HG02678 (cell line): ENCODE results near the gene SLC51B.
A peak's percentile ranks its signal among the peaks of the same experiment; 100 is the strongest.
"Not testable (repeated sequence)": the region's sequence is repeated elsewhere in the genome, so short reads cannot be mapped to it uniquely, and the experiment has no call there.

ENCODE experiments used
- ATAC-seq: cut with Tn5 transposase; IDR thresholded peaks from one replicate; pipeline ENCODE4 v1.9.1; 2021; ENCODE audit warnings: mild to moderate bottlenecking, moderate library complexity; ENCODE audit not compliant: unreplicated experiment

Gene SLC51B

DNA sequence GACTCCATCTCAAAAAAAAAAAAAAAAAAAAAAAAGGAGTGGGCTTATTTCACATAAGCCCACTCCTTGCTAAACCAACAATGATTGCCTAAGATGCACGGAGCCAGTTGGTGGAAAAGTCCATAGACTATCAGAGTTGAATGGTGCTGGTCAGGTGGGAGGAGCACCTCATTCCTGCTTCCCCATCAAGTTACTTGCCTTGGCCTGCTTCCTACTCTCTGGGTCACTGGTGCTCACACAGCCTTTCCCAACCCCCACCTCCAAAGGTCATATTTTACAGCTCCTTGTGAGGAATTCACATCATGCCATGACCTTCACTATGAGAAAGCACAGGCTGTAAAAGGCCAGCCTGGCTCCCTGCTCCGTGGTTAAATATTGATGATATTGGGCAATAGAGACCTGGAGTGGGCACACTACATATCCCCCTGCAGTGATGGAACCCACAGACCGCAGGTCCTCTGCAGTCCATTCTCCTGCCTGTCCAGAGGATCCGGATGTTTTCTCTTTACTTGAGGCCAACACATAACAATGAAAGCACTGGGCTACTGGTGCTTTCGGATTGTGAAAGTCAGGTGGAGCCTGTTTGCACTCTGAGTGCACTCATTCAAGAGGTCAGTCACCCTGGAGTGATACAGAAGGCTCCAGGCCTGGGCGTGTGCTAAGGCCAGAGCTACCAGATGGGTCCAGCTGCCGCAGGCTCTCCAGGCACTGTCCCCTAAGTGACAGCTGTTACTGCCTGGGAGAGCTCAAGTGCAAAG lies at the start of gene SLC51B:
SLC51B (plus strand) TSS at position 664 of the 758 bp plus-strand sequence. CDS start 4,618 bp downstream, outside the sequence.
- ATAC-seq = no peak

DNA sequence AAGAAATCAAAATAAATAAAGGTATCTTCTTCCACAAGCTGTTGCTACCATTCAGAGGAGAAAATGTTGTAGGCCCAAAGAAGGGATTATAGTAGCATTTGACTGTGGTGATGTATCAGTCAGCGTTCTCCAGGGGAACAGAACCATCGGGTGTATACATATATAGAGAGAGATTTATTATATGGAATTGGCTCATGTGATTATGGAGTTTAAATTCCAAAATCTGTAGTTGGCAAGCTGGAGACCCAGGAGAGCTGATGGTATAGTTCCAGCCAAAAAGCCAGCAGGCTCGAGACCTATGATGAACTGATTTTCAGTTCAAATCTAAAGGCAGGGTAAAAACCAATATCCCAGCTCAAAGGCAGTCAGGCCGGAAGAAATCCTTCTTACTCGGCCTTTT lies 48.1 kb upstream of the SLC51B start:
- ATAC-seq = no peak

DNA sequence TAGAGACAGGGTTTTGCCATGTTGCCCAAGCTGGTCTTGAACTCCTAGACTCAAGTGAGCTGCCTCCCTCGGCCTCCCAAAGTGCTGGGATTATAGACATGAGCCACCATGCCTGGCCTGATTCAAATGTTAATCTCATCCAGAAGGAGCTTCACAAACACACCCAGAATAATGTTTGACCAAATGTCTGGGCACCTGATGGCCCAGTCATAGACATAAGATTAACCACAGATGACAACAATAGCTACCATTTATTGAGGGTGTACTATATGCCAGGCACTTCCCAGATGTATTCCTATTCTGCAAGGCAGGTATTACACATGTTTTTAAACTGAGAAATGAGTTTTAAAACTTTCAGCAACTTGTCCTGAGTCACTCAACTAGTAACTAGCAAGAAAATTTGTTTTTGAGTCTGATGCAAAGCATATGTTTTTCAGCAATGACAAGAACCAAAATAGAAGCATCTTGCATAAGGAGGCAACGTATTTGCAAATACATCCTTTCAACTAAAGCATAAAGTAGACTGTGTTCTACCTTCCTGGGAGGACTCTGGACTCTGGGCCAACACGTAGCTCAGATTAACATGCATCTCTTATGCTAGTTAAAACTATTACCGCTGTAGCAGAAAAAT lies 47.3 kb upstream of the SLC51B start:
- ATAC-seq = no peak

DNA sequence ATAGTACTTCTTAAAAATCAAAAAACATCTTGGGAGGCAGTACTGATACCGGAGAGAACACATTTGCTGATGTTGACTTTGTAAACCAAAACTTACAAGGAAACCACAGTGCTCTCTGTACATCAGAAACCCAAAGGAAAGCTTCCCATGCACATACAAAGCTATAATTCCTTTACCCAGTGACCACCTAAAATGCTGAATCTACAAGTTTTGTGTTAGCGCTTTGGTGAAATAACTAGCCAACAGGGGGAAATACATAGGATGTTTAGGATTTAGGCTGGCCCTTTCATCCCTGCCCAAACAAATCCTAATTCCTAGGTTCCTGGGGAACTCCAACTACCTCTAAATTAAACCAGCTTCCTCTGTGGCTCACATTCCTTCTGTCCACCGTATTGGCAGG lies 40.2 kb upstream of the SLC51B start:
- no peak for ATAC-seq

DNA sequence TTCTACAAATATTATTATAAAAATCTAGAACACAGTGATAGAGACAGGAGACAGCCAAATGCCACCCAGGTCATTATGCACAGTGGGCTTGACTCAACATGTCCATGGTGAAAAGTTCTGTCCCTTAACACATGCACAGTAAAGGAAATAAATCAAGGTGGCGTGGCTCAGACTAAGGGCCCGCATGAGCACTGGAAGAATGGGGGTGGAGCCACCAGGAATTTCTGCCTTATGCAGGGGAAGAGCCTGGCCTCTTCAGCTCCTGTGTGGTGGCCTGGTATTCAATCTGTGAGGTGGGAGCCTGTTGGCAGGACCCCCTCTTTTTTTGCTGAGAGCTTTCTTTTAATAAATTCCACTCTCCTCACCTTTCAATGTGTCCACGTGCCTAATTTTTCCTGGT lies 38.3 kb upstream of the SLC51B start:
- no peak for ATAC-seq

DNA sequence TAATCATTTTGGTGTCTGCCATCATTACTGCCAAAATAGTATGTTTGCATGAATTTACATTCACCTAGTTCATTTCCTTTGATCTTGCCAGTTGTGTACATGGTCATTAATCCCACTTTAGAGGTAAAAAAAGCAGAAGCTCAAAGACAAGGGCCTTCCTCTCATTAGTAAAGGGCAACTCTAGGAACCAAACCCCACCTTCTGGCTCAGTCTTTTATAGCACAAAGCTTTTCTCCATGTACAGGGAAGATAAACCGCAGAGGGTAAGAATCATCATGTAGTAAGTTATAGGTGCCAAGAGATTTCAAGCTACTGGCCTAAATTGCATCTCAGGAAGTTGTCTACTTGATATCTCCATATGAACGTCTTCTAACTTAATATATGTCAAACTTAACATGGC lies 36.2 kb upstream of the SLC51B start:
- ATAC-seq = no peak

DNA sequence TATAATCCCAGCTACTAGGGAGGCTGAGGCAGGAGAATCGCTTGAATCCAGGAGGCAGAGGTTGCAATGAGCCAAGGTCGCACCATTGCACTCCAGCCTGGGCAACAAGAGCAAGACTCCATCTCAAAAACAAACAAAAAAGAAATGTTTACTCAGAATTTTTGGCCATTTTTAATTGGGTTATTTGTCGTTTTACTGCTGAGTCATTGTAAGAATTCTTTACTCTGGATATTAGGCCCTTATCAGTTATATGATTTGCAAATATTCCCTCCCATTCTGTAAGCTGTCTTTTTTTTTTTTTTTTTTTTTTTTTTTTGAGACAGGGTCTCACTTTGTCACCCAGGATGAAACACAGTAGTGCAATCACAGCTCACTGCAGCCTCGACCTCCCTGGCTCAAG lies 34.0 kb upstream of the SLC51B start:
- not testable (repeated sequence) for ATAC-seq

DNA sequence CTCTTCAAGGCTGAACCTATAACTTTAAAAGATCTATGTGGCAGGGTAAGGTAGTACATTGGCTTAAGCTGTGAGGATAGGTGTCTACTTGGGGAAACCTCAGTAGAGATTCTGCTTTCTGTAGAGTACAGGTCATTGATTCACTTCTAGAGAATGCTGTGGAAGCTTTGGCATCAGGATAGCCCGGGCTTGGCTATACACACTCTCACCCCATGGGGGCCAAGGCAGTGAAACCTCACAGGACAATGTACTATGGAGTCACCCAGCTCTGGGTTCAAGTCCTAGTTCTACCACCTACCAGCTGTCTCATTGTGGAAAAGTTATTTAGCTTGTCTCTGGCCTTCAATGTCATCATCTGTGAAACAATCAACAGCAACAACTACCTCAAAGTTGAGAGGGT lies 24.8 kb upstream of the SLC51B start:
- ATAC-seq = no peak

DNA sequence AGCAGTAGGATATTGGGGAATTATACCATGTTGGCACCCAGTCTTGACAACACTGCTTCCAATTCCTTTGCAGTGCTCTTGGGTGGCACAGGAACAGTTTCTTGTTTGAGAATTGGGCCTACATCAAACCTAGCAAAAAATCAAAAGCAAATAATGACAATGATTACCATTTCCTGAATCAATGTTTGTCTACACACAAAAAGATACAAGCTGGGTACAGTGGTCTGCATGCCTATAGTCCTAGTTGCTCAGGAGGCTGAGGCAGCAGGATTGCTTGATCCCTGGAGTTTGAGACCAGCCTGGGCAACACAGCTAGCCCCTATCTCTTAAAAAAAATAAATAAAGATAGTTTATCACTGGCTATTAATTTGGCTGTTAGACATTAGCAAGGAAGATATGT lies 23.7 kb upstream of the SLC51B start:
- ATAC-seq = no peak

DNA sequence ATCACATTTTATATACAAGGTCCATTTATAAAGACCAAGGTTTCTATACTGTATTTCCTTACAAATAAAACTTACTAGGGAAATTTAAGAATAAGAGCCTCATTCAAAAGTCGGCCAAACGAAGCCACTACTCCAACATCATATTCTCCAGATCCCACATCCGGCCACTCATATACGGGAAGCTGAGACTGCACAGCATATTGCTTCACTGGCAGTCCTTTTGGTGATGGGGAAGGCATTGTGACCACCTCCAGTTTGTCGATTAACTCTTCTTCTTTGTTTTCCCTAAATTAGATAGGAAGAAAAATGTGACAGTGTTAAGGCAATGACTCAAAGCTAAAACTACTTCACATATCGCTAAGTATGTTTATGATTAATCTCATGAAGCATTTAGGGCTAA lies 18.4 kb upstream of the SLC51B start:
- no peak for ATAC-seq

DNA sequence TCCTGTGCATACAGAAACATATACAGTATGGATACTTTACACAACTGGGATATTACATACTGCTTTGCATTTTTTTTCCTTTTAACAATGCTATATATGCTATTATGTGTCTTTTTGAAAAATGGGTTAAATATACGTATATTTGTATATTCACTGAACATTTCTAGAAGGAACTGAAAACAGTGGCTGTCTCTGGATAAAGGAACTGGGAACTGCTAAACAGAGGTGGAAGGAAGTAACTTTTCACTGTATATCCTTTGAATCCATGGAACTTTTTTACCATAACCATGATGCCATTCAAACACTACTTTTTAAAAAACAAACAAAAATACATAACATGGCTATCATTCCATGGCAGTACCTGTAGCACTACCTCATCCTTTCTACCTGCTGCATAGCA lies 17.6 kb upstream of the SLC51B start:
- ATAC-seq = no peak

DNA sequence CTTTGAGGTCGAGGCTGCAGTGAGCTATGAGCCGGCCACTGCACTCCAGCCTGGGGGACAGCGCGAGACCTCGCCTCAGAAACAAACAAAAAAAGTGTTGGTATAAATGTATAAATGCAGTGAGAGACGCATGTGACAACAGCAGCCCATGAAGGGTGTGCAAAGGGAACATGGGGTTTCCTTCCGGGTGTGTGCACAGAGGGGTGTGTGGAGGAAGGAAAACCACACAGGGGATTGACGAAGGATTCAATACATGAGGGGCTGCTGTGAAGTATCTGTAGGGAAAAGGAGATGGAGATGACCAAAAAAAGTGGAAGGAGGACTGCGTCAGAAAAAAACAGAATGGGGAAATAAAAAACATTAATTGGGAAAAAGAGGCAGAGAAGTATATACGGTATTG lies 16.8 kb upstream of the SLC51B start:
- no peak for ATAC-seq

DNA sequence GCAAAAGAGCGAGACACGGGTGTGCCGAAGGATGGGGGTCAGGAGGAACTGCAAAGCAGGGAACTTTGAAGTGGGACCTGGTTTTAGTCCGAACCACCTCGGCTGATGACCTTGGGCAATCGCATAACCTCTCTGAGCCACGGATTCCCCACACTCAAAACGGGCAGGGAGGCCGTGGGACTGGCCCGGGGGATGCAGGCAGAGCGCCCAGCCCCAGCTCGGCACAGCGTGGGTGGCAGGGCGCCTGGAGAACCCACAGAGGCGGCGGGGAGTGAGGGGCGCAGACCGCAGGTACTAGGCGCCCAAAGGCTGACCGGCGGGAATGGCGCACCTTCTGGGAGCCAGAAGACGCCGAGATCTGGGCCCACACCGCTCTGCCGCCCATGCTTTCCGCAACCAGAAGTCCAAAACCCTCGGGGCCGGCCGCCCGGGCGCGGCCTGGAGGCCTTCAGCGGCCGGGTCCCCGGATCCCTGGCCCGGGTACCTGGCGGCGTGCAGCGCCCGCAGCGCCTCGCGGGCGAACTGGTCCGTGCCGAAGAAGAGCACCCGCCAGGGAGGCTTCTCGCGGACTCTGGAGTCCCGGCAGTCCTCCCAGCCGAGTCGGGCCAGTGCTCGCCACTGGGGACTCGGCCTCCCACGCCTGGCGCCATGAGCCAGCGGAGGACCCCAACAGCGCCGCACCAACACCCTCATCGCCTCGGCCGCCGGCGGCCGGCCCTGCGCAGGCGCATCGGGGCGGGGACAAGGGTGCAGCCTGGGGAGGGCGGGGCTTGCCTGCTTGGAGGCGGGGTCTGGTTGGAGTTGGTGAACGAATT lies 16.1 kb upstream of the SLC51B start, which contains the start of gene MTFMT:
MTFMT (minus strand) TSS at position 719 of the 815 bp plus-strand sequence; CDS start at position 693, 26 bp downstream.
- ATAC-seq = peak; percentile 75

DNA sequence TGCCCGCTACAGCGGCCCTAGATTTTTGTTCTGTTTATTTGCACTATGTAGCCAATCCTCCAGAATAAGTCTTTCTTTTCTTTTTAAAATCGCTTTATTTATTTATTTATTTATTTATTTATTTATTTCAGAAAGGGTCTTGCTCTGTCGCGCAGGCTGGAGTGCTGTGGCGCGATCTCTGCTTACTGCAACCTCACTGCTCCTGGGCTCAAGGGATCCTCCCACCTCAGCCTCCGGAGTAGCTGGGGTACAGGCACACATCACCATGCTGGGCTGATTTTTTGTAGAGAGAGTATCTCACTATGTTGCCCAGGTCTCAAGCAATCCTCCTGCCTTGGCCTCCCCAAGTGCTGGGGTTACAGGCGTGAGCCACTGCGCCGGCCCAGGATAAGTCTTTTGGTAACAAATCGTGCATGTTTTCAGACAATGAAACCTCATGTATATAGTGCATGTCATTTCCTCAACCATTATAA lies 15.4 kb upstream of the SLC51B start:
- no peak for ATAC-seq

DNA sequence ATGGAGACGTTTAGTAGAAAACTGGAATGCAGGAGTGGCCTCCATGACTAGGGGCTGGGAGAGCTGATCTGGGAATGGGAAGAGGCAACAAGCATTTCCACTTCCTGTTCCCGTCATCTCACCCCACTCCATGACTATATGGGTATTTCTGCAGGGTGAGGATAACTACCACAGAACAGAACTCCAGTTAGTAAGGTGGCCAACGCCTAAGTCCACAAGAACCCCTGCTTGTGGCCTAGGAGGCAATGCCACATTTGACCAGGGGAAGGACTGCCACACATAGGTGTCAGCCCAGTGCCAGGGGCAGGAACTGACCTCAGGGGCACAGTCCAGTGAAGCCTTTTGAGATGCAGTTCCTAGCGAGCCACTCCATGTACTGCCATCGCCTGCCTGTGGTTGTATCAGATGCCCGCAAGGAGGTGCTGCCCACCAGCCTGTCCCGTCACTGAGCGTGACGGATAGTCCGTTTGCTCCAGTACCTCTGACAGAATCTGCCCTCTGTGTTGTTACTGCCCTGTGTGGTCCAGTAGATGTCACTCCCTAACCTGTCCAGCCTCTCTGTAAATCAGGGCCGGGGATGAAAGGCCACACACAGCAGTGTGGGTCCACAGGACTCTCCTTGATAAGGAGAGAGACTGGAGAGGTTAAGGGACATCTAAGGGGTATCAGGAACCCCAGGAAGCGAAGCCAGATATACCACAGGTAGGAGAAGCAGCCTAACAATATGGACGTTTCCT lies 12.2 kb upstream of the SLC51B start:
- peak; percentile 52 for ATAC-seq

DNA sequence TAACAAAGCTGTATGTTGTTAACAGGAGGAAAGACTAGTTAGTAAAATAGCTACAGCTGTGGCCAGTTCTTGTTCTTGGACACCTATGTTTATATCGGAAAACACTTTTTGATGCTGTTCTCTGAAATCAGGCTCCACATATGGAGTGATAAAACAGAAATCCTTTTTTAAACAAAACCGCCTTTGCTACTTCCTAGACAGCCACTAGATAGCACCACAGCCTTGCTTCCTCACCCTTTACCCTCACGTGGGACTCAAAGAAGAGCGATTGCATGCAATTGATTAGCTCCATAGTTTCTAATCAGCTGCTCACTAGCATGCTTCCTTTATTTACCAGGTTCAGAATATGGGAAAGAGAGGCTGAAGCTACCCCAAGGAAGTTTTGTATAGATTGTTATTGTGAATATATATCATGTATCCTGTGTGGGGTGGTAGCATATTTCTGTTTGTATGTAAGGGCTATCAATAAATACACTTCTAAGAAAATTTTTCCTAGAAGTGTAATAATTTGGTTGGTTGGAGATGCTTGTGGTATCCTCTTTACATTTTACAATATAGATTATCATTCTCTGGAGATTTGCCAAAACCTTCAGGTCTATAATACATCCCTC lies 11.4 kb upstream of the SLC51B start:
- no peak for ATAC-seq

DNA sequence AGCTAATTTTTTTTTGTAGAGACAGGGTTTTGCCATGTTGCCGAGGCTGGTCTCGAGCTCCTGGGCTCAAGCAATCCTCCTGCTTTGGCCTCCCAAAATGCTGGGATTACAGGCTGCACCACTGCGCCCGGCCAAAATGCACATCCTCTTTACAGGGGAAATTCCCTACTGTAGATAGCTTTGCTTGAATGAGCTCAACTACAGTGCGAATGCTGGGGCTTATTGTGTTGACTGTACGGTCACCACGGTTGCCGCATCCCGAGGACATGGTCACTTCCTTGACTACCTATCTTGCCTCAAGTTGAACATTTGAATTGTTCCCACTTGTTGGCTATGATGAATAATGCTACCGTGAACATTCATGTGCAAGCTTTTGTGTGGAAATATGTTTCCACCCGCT lies 10.5 kb upstream of the SLC51B start:
- no peak for ATAC-seq

DNA sequence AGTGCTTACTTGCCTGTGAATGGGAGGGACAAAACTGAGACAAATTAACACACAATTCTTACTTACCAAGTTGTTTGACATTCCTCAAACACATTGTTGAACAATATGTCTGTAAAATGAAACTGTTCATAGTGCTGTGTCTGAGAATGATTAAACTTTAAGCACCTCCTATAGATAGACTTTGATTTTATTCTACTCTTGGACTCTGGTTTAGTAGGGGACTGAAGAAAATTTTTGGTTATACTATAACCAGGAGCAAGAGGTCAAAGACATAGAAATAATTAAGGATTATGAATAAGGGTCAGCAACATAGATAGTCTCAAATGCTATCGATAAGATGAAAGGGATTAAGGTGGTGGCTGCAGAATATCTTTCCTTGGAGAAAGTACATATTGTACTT lies 7.9 kb upstream of the SLC51B start:
- no peak for ATAC-seq

DNA sequence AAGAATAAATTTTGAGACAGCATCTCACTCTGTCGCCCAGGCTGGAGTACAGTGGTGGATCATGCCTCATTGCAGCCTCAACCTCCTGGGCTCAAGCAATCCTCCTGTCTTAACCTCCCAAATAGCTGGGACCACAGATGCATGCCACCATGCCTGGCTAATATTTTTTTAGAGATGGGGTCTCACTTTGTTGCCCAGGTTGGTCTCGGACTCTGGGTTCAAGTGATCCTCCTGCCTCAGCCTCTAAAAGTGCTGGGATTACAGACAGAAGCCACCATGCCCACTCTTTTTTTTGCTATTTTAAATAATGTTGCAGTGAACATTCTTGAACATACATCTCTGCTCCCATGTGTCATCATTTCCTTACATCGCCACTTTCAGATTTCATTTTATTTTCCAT lies 6.8 kb upstream of the SLC51B start:
- no peak for ATAC-seq

DNA sequence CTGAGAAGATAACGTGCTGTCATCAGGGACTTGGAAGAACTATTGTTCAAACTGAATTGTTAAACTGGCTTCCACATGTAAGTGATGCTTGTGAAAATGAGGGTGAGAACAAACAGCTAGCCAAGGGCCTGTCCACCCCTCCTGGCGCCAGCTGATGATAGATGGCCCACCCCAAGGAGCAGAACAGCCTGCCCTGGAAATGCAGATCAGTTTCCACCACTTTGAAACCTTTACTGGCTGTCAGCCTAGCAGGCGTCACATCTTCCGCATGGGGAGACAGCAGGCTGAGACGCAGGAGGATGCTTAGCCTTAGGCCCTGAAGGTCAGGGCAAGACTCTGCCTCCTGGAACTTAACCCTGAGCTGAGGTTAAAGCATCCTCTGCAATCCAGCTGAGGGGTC lies 6.4 kb upstream of the SLC51B start:
- ATAC-seq = no peak
